Prostate gland (tissue), 2 donors: ENCODE data around the gene TRIP13. TPM values are rescaled to one million over a fixed set of nuclear protein-coding genes. Genes with fewer than 3 reads are reported as not detected.

Experiments
- DNase-seq: peaks from one replicate; pipeline ENCODE4 v3.0.0-alpha.2; 2019; ENCODE audit warnings: low spot score
- H3K27ac ChIP-seq, 2 donors: fragments of 200-600 bp; sonication (generic); 2 replicates each; pipeline ENCODE4 v1.5.1; 2017 to 2019
- H3K27me3 ChIP-seq: fragments of 200-600 bp; sonication (generic); replicated peaks from 2 replicates; pipeline ENCODE4 v1.5.1; 2019; ENCODE audit not compliant: insufficient read depth
- H3K36me3 ChIP-seq, 2 donors: fragments of 200-600 bp; sonication (generic); 1 replicate in 1 of 2; 2 replicates in 1 of 2; pipeline versions ENCODE4 v1.5.1 to v1.8.1; 2017 to 2019
- H3K4me1 ChIP-seq: fragments of 200-600 bp; sonication (generic); replicated peaks from 2 replicates; pipeline ENCODE4 v1.5.1; 2019
- H3K4me3 ChIP-seq, 2 donors: fragments of 200-600 bp; sonication (generic); 2 replicates each; pipeline ENCODE4 v1.5.1; 2017 to 2019
- H3K9me3 ChIP-seq: fragments of 200-600 bp; sonication (generic); 2 replicates; pipeline ENCODE4 v1.5.1; 2017
- POLR2A ChIP-seq: fragments of 450-650 bp; IDR thresholded peaks from one replicate; pipeline ENCODE4 v1.6.1; 2016; ENCODE audit warnings: antibody characterized with exemption, mild to moderate bottlenecking
- POLR2AphosphoS5 ChIP-seq: sonication (generic); formaldehyde crosslinking; IDR thresholded peaks from one replicate; pipeline ENCODE4 v1.6.1; 2017; ENCODE audit warnings: antibody characterized with exemption
- WGBS: methylation state at CpG from one replicate; pipeline ENCODE4 v1.1.5; 2018; 5-methylcytosine and 5-hydroxymethylcytosine counted together
- intact Hi-C: fragments of 100-400 bp; cut with DNase I; formaldehyde crosslinking; loops from one replicate; pipeline ENCODE4 v1.14.2; 2022
- total RNA-seq, 2 donors: library from RNA; depleted of rRNA; stranded (reverse); fragments of >200 nt; gene quantifications; one replicate each; pipeline ENCODE4 v1.1.0, GENCODE V29; 2016
- TF ChIP-seq, protein P1 (sequence below), 4 experiments: fragments of 200-600 bp in 2 of 4; fragments of 450-650 bp in 2 of 4; sonication (generic) in 2 of 4; IDR thresholded peaks; 1 replicate in 3 of 4; 2 replicates in 1 of 4; pipeline ENCODE4 v1.5.1; 2016 to 2019; ENCODE audit warnings: antibody characterized with exemption in 4 of 4, mild to moderate bottlenecking in 2 of 4, moderate library complexity in 2 of 4

TRIP13 gene
- total RNA-seq, 2 donors from 2014 or later = 1.8 to 11.9 TPM

DNA sequence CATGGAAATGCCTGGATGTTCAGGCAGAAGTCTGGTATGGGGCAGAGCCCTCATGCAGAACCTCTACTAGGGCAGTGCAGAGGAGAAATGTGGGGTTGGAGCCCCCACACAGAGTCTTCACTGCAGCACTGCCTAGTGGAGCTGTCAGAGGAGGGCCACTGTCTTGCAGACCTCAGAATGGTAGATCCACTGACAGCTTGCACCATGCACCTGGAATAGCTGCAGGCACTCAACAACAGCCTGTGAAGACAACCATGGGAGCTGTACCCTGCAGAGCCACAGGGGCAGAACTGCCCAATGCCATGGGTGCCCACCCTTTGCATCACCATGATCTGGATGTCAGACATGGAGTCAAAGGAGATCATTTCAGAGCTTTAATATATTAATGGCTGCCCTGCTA lies 36.9 kb downstream of the TRIP13 start:
- no peak overlapping the region for H3K4me3 ChIP-seq
- no peak for DNase-seq
- no peak overlapping the region for H3K27ac ChIP-seq
- no peaks in the 10 kb centered on the region for H3K4me1 ChIP-seq
- no peaks in the 10 kb centered on the region for H3K27me3 ChIP-seq
- H3K36me3 ChIP-seq = no peaks in the 10 kb centered on the region
- intact Hi-C loops = loop anchor here (5.0 to 10.0 kb wide), 2 partner anchors 73 to 245 kb away; no protein-coding TSS in a partner anchor
- no peaks in the 10 kb centered on the region for H3K9me3 ChIP-seq
- TF ChIP-seq, protein P1, sequence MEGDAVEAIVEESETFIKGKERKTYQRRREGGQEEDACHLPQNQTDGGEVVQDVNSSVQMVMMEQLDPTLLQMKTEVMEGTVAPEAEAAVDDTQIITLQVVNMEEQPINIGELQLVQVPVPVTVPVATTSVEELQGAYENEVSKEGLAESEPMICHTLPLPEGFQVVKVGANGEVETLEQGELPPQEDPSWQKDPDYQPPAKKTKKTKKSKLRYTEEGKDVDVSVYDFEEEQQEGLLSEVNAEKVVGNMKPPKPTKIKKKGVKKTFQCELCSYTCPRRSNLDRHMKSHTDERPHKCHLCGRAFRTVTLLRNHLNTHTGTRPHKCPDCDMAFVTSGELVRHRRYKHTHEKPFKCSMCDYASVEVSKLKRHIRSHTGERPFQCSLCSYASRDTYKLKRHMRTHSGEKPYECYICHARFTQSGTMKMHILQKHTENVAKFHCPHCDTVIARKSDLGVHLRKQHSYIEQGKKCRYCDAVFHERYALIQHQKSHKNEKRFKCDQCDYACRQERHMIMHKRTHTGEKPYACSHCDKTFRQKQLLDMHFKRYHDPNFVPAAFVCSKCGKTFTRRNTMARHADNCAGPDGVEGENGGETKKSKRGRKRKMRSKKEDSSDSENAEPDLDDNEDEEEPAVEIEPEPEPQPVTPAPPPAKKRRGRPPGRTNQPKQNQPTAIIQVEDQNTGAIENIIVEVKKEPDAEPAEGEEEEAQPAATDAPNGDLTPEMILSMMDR (IDR thresholded peaks at IDR 0.05) = no peak
- TF ChIP-seq POLR2A = no peak
- no peak for TF ChIP-seq POLR2AphosphoS5

DNA sequence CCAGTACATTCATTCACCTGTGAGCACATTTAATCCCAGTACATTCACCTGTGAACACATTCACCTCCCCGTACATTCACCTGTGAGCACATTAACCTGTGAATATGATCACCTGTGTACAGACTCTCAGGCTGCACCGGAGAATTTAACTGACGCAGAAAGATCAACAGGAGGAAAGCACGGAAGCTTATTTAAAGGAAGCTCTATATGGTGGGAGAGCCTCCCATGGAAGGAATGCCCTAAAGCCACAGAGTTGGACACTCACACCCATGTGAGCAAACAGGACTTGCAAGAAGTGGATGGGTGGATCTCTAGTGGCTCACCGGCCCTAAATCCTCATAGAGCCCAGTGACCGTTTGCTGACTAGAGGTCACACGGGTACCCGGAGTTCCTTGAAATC lies 38.2 kb downstream of the TRIP13 start:
- WGBS = 72% methylated on average over 8 of the region's 8 CpGs
- no peak for DNase-seq

DNA sequence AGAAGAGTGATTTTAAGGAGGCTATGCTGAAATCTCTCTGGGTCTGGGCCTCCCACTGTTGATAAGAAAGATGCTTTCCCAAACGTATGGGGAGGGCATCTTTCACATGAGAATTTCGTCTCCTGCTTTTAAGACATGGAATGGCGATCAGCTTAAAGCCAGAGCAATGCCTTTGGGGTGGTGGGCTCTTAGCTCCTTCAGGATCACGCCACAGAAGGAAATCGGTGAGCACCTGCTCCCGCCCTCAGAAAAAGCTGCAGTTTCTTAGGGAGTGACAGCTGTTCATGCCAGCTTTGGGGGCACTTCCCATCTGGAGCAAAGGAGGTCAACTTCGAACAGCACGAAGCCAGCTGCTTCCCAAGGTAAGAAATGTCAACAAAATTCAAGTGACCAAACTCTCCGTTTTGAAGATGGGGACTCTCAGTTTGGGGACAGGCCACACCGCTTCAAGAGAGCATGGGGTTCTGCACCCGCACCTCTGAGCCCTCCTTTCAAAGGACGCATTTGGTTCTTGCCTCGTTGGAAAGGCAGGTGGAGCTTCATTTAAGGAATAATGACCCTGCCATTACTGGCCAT lies 39.0 kb downstream of the TRIP13 start:
- no peaks in the 10 kb centered on the region for H3K4me1 ChIP-seq
- no peak for DNase-seq
- no peaks in the 10 kb centered on the region for H3K9me3 ChIP-seq
- no peaks in the 10 kb centered on the region for H3K27me3 ChIP-seq
- intact Hi-C loops = loop anchor here (5.0 kb wide), 1 partner anchor 191 kb away; no protein-coding TSS in a partner anchor
- H3K27ac ChIP-seq = no peak overlapping the region
- 84% methylated on average over 13 of the region's 13 CpGs for WGBS
- H3K36me3 ChIP-seq = no peaks in the 10 kb centered on the region
- TF ChIP-seq, protein P1 (IDR thresholded peaks at IDR 0.05) = no peak
- no peak for TF ChIP-seq POLR2A
- TF ChIP-seq POLR2AphosphoS5 = no peak
- no peak overlapping the region for H3K4me3 ChIP-seq

More for the DNA sequence above, 38.2 kb downstream of the TRIP13 start:
- Histone ChIP-seq H3K36me3 (no peaks in the 10 kb centered on the region), H3K9me3 (no peaks in the 10 kb centered on the region), H3K27ac (no peak overlapping the region), H3K4me1 (no peaks in the 10 kb centered on the region), H3K4me3 (no peak overlapping the region), H3K27me3 (no peaks in the 10 kb centered on the region)
- TF ChIP-seq POLR2AphosphoS5 (no peak), POLR2A (no peak)
- TF ChIP-seq, protein P1 (IDR thresholded peaks at IDR 0.05) = no peak
- intact Hi-C loops = loop anchor here (5.0 kb wide), 1 partner anchor 191 kb away; no protein-coding TSS in a partner anchor

DNA sequence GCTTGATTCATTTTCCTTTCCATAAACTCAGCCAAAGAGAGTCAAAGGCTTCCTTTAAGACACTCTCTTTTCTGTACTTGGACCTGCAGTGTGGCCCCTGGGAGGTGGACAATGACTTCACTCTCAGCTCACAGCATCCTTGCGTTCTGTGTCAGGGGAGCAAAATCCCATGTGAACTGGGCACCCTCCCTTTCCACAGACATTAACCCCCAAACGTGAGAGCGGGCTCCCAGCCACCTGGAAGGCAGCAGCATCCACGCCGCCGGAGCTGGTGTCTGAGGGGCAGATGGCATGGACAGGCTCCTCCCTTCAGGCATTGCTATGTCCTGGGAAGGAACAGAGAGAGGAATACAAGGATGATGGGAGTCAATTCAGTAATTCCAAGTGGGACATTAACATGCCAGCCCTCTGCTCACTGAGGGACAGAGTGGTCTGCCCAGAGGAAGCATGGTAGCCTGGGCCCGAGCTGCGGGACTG lies 39.5 kb downstream of the TRIP13 start:
- Histone ChIP-seq H3K4me1 (no peaks in the 10 kb centered on the region), H3K27me3 (no peaks in the 10 kb centered on the region), H3K9me3 (no peaks in the 10 kb centered on the region), H3K27ac (no peak overlapping the region), H3K36me3 (no peaks in the 10 kb centered on the region), H3K4me3 (no peak overlapping the region)
- no peak for DNase-seq
- TF ChIP-seq POLR2AphosphoS5 (no peak), POLR2A (no peak)
- TF ChIP-seq, protein P1 (IDR thresholded peaks at IDR 0.05) = no peak
- intact Hi-C loops = loop anchor here (5.0 kb wide), 1 partner anchor 190 kb away; no protein-coding TSS in a partner anchor
- 85% methylated on average over 8 of the region's 8 CpGs for WGBS

DNA sequence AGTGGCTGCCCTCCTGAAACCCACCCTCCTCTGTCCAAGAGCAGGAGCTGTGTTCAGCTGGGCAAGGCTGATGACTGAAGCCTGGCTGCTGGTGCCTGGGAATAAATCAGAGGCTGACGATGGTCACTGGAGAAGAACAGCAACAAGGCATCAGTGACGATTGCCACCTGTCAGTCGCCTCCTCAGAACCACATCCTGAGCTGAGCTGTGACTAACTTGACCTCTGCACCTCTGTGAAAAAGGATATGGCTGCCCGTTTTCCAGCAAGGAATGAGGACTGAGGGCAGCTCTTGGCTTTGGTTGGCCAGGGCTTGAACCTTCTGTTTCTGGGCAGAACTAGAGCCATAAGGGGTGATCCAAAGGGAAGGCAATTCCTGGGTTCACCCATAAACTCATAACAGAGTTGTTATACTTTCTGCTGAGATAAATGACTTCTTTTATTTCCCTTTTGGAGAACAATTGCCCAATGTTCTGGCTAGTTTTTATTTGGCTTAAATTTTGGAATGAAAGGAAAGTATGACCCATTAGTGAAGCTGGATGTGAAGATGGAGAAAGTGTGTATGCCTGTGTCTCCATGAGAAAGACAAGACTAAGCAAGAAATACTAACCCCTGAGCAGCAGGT lies 40.1 kb downstream of the TRIP13 start:
- H3K27ac ChIP-seq = no peak overlapping the region
- H3K4me1 ChIP-seq = no peaks in the 10 kb centered on the region
- intact Hi-C loops = loop anchor here (5.0 kb wide), 1 partner anchor 190 kb away; no protein-coding TSS in a partner anchor
- TF ChIP-seq POLR2AphosphoS5 = peak; percentile 21
- no peak for TF ChIP-seq POLR2A
- 45% methylated on average over 4 of the region's 4 CpGs for WGBS
- H3K9me3 ChIP-seq = no peaks in the 10 kb centered on the region
- H3K36me3 ChIP-seq = no peaks in the 10 kb centered on the region
- no peak overlapping the region for H3K4me3 ChIP-seq
- no peaks in the 10 kb centered on the region for H3K27me3 ChIP-seq
- DNase-seq = no peak
